H1 (cell line): ENCODE results near the gene TMA7B.

Experiments used
- ATF3 ChIP-seq: IDR thresholded peaks from 2 replicates; pipeline ENCODE4 v1.6.1; 2011; ENCODE audit warnings: low read depth, mild to moderate bottlenecking, low read length; ENCODE audit not compliant: insufficient read depth
- BCL11A ChIP-seq, 2 experiments: IDR thresholded peaks; one replicate each; pipeline ENCODE4 v1.6.1; 2011; ENCODE audit warnings: low read depth in 2 of 2, low read length in 2 of 2, mild to moderate bottlenecking in 2 of 2
- CHD2 ChIP-seq: IDR thresholded peaks from 2 replicates; pipeline ENCODE4 v1.6.1; 2012; ENCODE audit warnings: low read length, improper control_type of control experiment
- CREB1 ChIP-seq: IDR thresholded peaks from 2 replicates; pipeline ENCODE4 v1.6.1; 2012; ENCODE audit warnings: inconsistent platforms
- CTCF ChIP-seq, 3 experiments: IDR thresholded peaks; 1 replicate in 2 of 3; 2 replicates in 1 of 3; pipeline versions ENCODE4 v1.5.1 to v1.6.1; 2011; ENCODE audit warnings: low read length in 3 of 3, mild to moderate bottlenecking in 3 of 3, inconsistent platforms in 2 of 3, low read depth in 1 of 3, moderate library complexity in 1 of 3; ENCODE audit not compliant: insufficient read depth in 1 of 3; ENCODE audit errors: control extremely low read depth in 1 of 3
- EP300 ChIP-seq, 2 experiments: IDR thresholded peaks; 1 replicate in 1 of 2; 2 replicates in 1 of 2; pipeline ENCODE4 v1.6.1; 2011 to 2012; ENCODE audit warnings: low read depth in 2 of 2, low read length in 2 of 2, mild to moderate bottlenecking in 2 of 2, borderline replicate concordance in 1 of 2, inconsistent platforms in 1 of 2, moderate library complexity in 1 of 2
- EZH2 ChIP-seq: fragments of 200-600 bp; sonication (generic); IDR thresholded peaks from 2 replicates; pipeline ENCODE4 v1.7.1; 2012; ENCODE audit warnings: low read depth, mild to moderate bottlenecking, moderate library complexity, low read length, inconsistent platforms; ENCODE audit not compliant: severe bottlenecking
- POLR2A ChIP-seq, 2 experiments: IDR thresholded peaks; 1 replicate in 1 of 2; 2 replicates in 1 of 2; pipeline ENCODE4 v1.6.1; 2011; ENCODE audit warnings: low read depth in 2 of 2, low read length in 2 of 2, mild to moderate bottlenecking in 2 of 2; ENCODE audit errors: control extremely low read depth in 1 of 2
- RBBP5 ChIP-seq: IDR thresholded peaks from 2 replicates; pipeline ENCODE4 v1.7.1; 2012; ENCODE audit warnings: low read depth, mild to moderate bottlenecking, inconsistent platforms, low read length, moderate library complexity, borderline replicate concordance
- TEAD4 ChIP-seq: IDR thresholded peaks from 2 replicates; pipeline ENCODE4 v1.6.1; 2012; ENCODE audit warnings: low read depth, low read length, inconsistent platforms, mixed read lengths
- YY1 ChIP-seq: IDR thresholded peaks from 2 replicates; pipeline ENCODE4 v1.6.1; 2011; ENCODE audit warnings: low read depth, mild to moderate bottlenecking, low read length

- TF ChIP-seq CHD2: no peak
- TF ChIP-seq YY1: no peak
- TF ChIP-seq EP300 (IDR thresholded peaks at IDR 0.05; ENCODE audit: borderline replicate concordance in 1 of 2, low read depth in 2 of 2, low read length in 2 of 2): no peak
- no peak for TF ChIP-seq EZH2
- TF ChIP-seq CTCF (IDR thresholded peaks at IDR 0.05; ENCODE audit: control extremely low read depth in 1 of 3, insufficient read depth in 1 of 3, low read depth in 1 of 3, low read length in 3 of 3): no peak
- no peak for TF ChIP-seq POLR2A (IDR thresholded peaks at IDR 0.05; ENCODE audit: control extremely low read depth in 1 of 2, low read depth in 2 of 2, low read length in 2 of 2)
- no peak for TF ChIP-seq TEAD4
- no peak for TF ChIP-seq CREB1
- TF ChIP-seq BCL11A (IDR thresholded peaks at IDR 0.05; ENCODE audit: low read depth in 2 of 2, low read length in 2 of 2): no peak
- TF ChIP-seq ATF3: no peak
- no peak for TF ChIP-seq RBBP5
Measured at GRCh38 chr22:39973656-39974055, 13.5 kb downstream of the TMA7B start.
